Measurements from ENCODE around the gene GATA5. TPM values are rescaled to one million over a fixed set of nuclear protein-coding genes. Genes with fewer than 3 reads are reported as not detected.
A peak's percentile ranks its signal among the peaks of the same experiment; 100 is the strongest.

Gene GATA5
- total RNA-seq, 1 donor from 2014 or later: not detected

DNA sequence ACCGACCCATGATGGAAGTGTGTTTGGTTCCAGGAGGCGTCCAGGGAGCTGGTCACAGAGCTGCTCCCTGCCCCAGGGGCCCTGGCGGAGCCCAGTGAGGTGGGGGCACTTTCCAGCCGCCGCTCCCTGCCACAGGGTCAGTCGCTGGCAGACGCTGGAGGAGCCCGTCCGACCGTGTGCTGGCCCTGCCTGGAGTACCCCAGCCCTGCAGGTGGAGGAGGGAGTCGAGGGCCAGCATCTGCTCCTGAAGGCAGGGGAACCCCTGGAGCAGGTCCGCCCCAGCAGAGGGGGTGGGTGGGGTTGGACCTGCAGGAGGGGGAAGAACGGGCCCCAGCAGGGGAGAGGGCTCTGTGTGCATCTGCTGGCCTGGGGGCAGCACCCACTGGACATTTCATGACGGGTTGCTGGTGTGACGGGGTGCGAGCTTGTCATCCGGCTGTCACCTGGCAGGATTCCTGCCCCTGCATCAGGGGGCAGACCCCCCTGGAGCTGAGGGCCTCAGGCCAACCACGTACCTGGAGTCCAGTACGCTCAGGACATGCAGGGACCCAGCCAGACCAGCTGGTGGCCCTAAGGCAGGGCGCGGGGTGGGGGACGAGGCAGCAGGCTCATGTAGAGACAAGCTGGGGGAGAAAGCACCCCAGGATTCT lies 32.3 kb upstream of the GATA5 start:
- DNase-seq (ENCODE audit: low read depth): no peak
- Histone ChIP-seq H3K4me3 (ENCODE audit: low read depth, low read length) (no peak overlapping the region), H3K36me3 (ENCODE audit: control insufficient read depth, insufficient read depth, low read length) (no peaks in the 10 kb centered on the region), H3K27me3 (ENCODE audit: control insufficient read depth, insufficient read depth, low read length) (peaks cover 7% of the 10 kb centered on the region)
- TF ChIP-seq, protein P1, sequence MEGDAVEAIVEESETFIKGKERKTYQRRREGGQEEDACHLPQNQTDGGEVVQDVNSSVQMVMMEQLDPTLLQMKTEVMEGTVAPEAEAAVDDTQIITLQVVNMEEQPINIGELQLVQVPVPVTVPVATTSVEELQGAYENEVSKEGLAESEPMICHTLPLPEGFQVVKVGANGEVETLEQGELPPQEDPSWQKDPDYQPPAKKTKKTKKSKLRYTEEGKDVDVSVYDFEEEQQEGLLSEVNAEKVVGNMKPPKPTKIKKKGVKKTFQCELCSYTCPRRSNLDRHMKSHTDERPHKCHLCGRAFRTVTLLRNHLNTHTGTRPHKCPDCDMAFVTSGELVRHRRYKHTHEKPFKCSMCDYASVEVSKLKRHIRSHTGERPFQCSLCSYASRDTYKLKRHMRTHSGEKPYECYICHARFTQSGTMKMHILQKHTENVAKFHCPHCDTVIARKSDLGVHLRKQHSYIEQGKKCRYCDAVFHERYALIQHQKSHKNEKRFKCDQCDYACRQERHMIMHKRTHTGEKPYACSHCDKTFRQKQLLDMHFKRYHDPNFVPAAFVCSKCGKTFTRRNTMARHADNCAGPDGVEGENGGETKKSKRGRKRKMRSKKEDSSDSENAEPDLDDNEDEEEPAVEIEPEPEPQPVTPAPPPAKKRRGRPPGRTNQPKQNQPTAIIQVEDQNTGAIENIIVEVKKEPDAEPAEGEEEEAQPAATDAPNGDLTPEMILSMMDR (IDR thresholded peaks at IDR 0.05; ENCODE audit: insufficient read depth, low read length, severe bottlenecking): no peak
- FAIRE-seq: no peak

DNA sequence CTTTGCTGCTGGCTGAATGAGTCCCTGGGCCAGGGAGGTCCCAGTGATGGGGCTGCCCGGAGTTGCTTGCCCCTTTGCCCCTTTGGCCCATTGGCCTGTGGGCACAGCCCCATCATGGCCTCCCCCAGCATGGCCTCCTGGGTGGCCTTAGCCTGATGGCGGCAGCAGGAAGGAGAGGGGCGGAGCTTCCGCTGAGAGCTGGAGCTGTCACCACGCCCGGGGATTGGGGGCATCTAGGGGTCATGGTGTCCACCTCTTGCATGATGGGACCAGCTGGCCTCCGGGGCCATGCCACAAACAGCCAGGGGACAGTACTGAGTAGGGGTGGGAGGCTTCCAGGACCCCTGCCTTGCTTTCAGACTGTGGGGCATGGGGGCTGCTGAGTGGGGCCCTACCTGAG lies 31.5 kb upstream of the GATA5 start:
- Histone ChIP-seq H3K4me3 (ENCODE audit: low read depth, low read length) (no peak overlapping the region), H3K27me3 (ENCODE audit: control insufficient read depth, insufficient read depth, low read length) (peaks cover 2% of the 10 kb centered on the region), H3K36me3 (ENCODE audit: control insufficient read depth, insufficient read depth, low read length) (no peaks in the 10 kb centered on the region)
- FAIRE-seq: no peak
- TF ChIP-seq, protein P1 (IDR thresholded peaks at IDR 0.05; ENCODE audit: insufficient read depth, low read length, severe bottlenecking): no peak
- DNase-seq (ENCODE audit: low read depth): no peak

DNA sequence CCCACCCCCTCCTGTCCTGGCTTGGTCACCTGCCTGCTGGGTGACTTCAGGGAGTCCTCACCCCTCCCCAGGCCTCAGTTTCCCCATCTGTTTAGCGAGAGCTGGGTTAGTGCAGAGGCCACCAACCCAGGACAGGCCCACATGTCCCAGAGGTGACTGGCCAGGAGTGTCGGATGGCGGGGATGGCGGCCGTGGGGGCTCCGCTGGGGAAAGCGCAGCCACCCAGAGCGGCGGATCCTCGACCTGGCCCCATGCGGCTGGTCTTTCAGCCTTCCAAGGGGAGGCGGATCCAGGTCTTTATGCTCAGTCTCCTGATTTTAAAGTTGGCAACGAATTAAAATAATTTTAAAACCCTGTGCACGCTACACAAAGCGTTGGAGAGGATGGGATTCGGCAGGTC lies 31.0 kb upstream of the GATA5 start:
- Histone ChIP-seq H3K27me3 (ENCODE audit: control insufficient read depth, insufficient read depth, low read length) (no peaks in the 10 kb centered on the region), H3K36me3 (ENCODE audit: control insufficient read depth, insufficient read depth, low read length) (no peaks in the 10 kb centered on the region), H3K4me3 (ENCODE audit: low read depth, low read length) (no peak overlapping the region)
- TF ChIP-seq, protein P1 (IDR thresholded peaks at IDR 0.05; ENCODE audit: insufficient read depth, low read length, severe bottlenecking): no peak
- DNase-seq (ENCODE audit: low read depth): no peak
- FAIRE-seq: no peak

DNA sequence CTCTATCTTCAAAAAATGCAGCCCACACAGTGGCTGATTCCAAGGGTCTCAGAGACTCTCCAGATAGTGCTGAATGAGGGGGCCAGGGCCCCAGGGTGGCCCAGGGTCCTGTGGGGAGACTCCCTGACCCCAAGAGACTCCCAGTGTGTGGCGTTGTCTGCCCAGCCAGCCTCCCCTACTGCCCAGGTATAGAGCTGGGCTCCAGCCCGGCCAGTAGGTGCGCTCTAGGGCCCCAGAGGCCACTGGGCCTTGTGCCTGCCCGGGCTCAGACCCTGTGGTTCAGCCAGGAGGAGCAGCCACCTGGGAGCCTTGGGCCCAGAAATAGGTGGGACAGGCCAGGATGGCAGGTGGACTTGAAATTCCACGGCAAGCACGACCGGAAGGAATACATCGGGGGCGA lies 30.3 kb upstream of the GATA5 start:
- TF ChIP-seq, protein P1 (IDR thresholded peaks at IDR 0.05; ENCODE audit: insufficient read depth, low read length, severe bottlenecking): no peak
- Histone ChIP-seq H3K27me3 (ENCODE audit: control insufficient read depth, insufficient read depth, low read length) (no peaks in the 10 kb centered on the region), H3K4me3 (ENCODE audit: low read depth, low read length) (no peak overlapping the region), H3K36me3 (ENCODE audit: control insufficient read depth, insufficient read depth, low read length) (no peaks in the 10 kb centered on the region)
- FAIRE-seq: no peak
- no peak for DNase-seq (ENCODE audit: low read depth)

DNA sequence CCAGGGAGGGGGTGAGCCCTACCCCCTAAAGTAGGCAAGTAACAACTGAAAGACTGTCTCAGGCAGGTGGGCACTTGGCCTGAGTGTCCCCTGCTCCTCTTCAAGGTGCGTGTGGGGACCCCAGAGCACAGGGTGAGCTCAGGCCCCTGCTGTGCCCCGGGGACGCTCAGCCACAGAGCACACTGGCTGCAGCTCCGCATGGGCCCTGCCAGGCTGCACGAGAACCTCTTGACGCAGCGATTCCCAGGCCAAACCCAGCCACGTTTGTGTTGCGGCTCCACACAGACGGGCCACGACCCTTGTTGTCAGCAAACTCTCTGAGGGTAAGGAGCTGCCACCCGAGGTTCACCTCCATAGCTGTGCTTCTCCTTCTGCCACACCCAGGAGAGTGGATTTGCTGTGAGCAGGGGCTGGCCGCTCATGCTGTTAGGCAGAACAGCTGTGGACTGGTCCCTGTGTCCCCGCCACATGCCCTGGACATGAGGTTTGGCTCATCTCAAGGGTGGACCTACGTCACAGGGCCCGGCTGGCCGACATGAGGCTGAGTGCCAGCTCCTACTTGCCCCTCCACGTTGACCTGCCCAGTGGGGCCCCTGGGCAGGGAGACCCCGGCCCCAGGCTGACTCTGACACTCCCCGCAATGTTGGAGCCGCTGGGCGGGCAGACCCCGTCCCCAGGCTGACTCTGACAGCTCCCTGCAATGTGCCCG lies 29.7 kb upstream of the GATA5 start:
- Histone ChIP-seq H3K27me3 (ENCODE audit: control insufficient read depth, insufficient read depth, low read length) (no peaks in the 10 kb centered on the region), H3K4me3 (ENCODE audit: low read depth, low read length) (no peak overlapping the region), H3K36me3 (ENCODE audit: control insufficient read depth, insufficient read depth, low read length) (no peaks in the 10 kb centered on the region)
- FAIRE-seq (peak; percentile 7), DNase-seq (ENCODE audit: low read depth) (no peak)
- TF ChIP-seq, protein P1 (IDR thresholded peaks at IDR 0.05; ENCODE audit: insufficient read depth, low read length, severe bottlenecking): no peak

All from bronchial epithelial cell (primary cell).